ENCODE measurements around the gene MPC2.

Gene MPC2

DNA sequence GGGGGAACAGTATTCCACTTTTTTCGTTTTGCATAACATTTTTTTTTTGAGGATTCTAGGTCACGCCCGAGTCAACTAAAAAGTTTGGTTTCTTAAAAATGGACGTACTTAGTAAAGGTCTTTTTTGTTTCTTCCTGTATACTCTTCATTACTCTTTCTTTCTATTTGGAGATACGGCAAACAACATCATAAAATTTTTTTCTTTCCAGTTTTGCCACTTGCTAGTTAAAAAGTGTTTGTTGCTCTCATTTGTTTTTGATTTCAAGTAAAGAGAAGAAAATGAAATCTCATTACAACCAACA, 788 bp upstream of the MPC2 start:
- DNase-seq (ENCODE audit: extremely low spot score), result no peak
- TF ChIP-seq FOXM1 (IDR thresholded peaks at IDR 0.05; ENCODE audit: borderline replicate concordance) (no peak), ARNT (IDR thresholded peaks at IDR 0.05) (no peak), NFRKB (IDR thresholded peaks at IDR 0.05) (no peak), TARDBP (IDR thresholded peaks at IDR 0.05) (no peak), SP1 (IDR thresholded peaks at IDR 0.05) (no peak), BHLHE40 (IDR thresholded peaks at IDR 0.05; ENCODE audit: borderline replicate concordance) (no peak), FOXK2 (IDR thresholded peaks at IDR 0.05) (no peak), ELF4 (IDR thresholded peaks at IDR 0.05) (no peak), ZNF384 (IDR thresholded peaks at IDR 0.05) (no peak), SUZ12 (IDR thresholded peaks at IDR 0.05) (no peak), CTBP1 (IDR thresholded peaks at IDR 0.05; ENCODE audit: borderline replicate concordance) (no peak), LEF1 (IDR thresholded peaks at IDR 0.05; ENCODE audit: borderline replicate concordance) (no peak), L3MBTL2 (conservative IDR thresholded peaks at IDR 0.05) (no peak), FOXA1 (IDR thresholded peaks at IDR 0.05) (no peak), PKNOX1 (IDR thresholded peaks at IDR 0.05) (no peak), HDGF (IDR thresholded peaks at IDR 0.05; ENCODE audit: borderline replicate concordance) (no peak)
- ChIA-PET CTCF (interaction anchor here (2.2 kb wide), 1 partner anchor 145 kb away, joined by 8 read pairs; no protein-coding TSS in a partner anchor), POLR2A (interaction anchor here (0.8 to 3.2 kb wide), 7 partner anchors 12 to 222 kb away, joined by 3 to 14 read pairs (median 7); no protein-coding TSS in a partner anchor)

GRCh38 chr1:167936068-167936929, 573 bp downstream of the MPC2 start, which contains the start of gene DCAF6:
Gene DCAF6, plus strand, starts transcription at chr1:167936683. Its CDS starts 229 bp downstream, at chr1:167936912.
- peak; percentile 97 for DNase-seq (ENCODE audit: extremely low spot score)
- ChIA-PET CTCF (interaction anchor here (2.1 to 2.2 kb wide), 2 partner anchors 9 to 146 kb away, joined by 5 to 15 read pairs; no protein-coding TSS in a partner anchor), POLR2A (interaction anchor here (0.5 to 3.2 kb wide), 23 partner anchors 8 to 716 kb away, joined by 3 to 39 read pairs (median 4); partner anchors contain the start of genes ADCY10 and POU2F1)
- no peak for TF ChIP-seq SUZ12 (IDR thresholded peaks at IDR 0.05)
- TF ChIP-seq LEF1 (IDR thresholded peaks at IDR 0.05; ENCODE audit: borderline replicate concordance), result no peak
- no peak for TF ChIP-seq TARDBP (IDR thresholded peaks at IDR 0.05)
- TF ChIP-seq SP1 (IDR thresholded peaks at IDR 0.05), result peak; percentile 63; the same call in 1 of the 2 replicates
- TF ChIP-seq ELF4 (IDR thresholded peaks at IDR 0.05), result no peak
- TF ChIP-seq HDGF (IDR thresholded peaks at IDR 0.05; ENCODE audit: borderline replicate concordance), result peak; percentile 20; the same call in 1 of the 2 replicates
- peak; percentile 58 for TF ChIP-seq PKNOX1 (IDR thresholded peaks at IDR 0.05)
- peak; percentile 84 for TF ChIP-seq NFRKB (IDR thresholded peaks at IDR 0.05)
- TF ChIP-seq FOXM1 (IDR thresholded peaks at IDR 0.05; ENCODE audit: borderline replicate concordance), result peak; percentile 60; the same call in 1 of the 2 replicates

DNA sequence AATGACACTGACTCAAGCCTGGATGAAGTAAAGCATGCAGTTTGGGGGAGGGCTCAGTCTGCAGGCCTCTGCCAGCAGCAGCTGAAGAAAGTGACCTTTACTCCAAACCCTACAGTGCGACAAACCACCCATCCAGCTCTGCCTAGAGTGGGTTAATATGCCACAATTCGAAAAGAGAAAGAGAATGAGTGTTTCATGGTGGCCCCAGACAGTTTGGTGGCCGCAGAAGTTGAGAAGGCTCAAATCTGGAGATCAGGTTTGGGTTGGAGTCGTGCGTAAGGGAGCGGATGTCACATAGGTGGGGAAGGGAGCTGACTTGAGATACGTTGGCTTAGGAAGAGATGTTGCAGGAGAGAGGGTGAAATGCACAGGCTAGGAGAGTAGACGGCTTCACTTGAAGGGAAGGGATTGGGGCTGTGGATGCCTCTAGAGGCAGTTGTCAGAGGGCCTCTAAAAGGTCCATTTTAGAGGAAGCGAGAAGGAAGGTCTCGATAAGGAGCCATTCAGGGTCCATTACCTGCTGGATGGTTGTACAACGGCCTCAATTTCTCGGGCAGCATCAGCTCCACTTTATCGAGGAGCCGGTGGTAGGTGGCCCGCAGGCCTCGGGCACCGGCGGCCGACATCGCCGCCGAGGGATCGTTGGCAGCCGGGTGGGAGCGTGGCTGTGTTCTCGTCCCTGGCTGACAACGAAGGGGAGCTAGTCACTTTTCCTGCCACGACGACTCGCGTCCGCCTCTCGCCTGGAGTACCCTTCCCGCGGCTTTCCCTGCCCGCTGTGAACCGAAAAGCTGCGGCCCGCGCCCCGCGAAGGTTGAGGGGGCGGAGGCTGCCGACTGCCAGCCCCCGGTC, 1.4 kb downstream of the MPC2 start:
- ChIA-PET CTCF (interaction anchor here (2.1 to 2.2 kb wide), 2 partner anchors 8 to 147 kb away, joined by 5 to 15 read pairs; no protein-coding TSS in a partner anchor), POLR2A (interaction anchor here (0.5 to 3.2 kb wide), 21 partner anchors 9 to 227 kb away, joined by 3 to 39 read pairs (median 3); partner anchors contain the start of gene ADCY10)
- peak; percentile 31 for DNase-seq (ENCODE audit: extremely low spot score)
- TF ChIP-seq NFRKB (IDR thresholded peaks at IDR 0.05) (no peak), L3MBTL2 (conservative IDR thresholded peaks at IDR 0.05) (peak; percentile 89)

- ChIA-PET CTCF (interaction anchor here (2.1 kb wide), 1 partner anchor 148 kb away, joined by 15 read pairs; no protein-coding TSS in a partner anchor), POLR2A (interaction anchor here (0.8 to 3.2 kb wide), 5 partner anchors 9 to 148 kb away, joined by 3 to 39 read pairs (median 4); no protein-coding TSS in a partner anchor)
- no peak for TF ChIP-seq SP1 (IDR thresholded peaks at IDR 0.05)
- no peak for DNase-seq (ENCODE audit: extremely low spot score)
Observed at GRCh38 chr1:167934426-167935215, 2.3 kb downstream of the MPC2 start.

DNA sequence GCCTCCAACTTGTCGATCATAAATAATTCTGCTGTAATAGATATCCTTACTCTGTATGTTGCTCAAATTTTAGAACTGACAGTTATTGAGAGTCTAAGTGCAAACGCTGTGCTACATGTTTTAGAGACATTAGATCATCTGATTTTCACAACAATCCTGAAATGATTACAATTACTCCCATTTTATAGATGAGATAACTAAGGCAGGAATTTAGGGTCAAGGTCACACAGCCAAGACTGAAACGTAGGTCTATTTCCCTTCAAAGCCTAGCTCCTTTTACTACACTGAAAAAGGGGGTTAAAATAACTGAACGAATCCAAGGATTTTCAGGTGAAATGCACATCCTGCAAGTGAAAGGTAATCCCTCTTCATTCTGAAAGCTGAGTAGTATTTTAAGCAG, 3.1 kb downstream of the MPC2 start:
- DNase-seq (ENCODE audit: extremely low spot score), result no peak
- CTCF ChIA-PET, result interaction anchor here (0.9 kb wide), 1 partner anchor 10 kb away, joined by 3 read pairs; no protein-coding TSS in a partner anchor
- TF ChIP-seq ELF4 (IDR thresholded peaks at IDR 0.05) (no peak), CTBP1 (IDR thresholded peaks at IDR 0.05; ENCODE audit: borderline replicate concordance) (0 out of 2 replicates have a peak, but pooled peaks have one; percentile 1), PKNOX1 (IDR thresholded peaks at IDR 0.05) (peak; percentile 61)
- POLR2A ChIA-PET, result no interaction called here
